GM23338 (cell line): ENCODE data around the gene IL1B. TPM values are rescaled to one million over a fixed set of nuclear protein-coding genes. Genes with fewer than 3 reads are reported as not detected.

ENCODE experiments used
- ATAC-seq: fragments of 200-7000 bp; cut with Tn5 transposase; 3 replicates; pipeline ENCODE4 v1.9.1; 2020
- DNase-seq: peaks from one replicate; pipeline ENCODE4 v3.0.0-alpha.2; 2015; ENCODE audit warnings: low spot score
- H2AFZ ChIP-seq: fragments of 200-600 bp; sonication (generic); 2 replicates; pipeline ENCODE4 v1.8.0; 2016; ENCODE audit warnings: antibody characterized with exemption, mild to moderate bottlenecking, moderate library complexity
- H3F3A ChIP-seq: fragments of 200-600 bp; sonication (generic); replicated peaks from 2 replicates; pipeline ENCODE4 v1.8.0; 2017; ENCODE audit warnings: antibody characterized with exemption, mixed run types, low read depth
- H3K27ac ChIP-seq: fragments of 200-600 bp; sonication (generic); 2 replicates; pipeline ENCODE4 v1.6.1; 2016; ENCODE audit warnings: low read depth
- H3K27me3 ChIP-seq: fragments of 200-600 bp; sonication (generic); 2 replicates; pipeline ENCODE4 v1.8.0; 2016; ENCODE audit warnings: mild to moderate bottlenecking, mixed run types, moderate library complexity; ENCODE audit not compliant: insufficient read depth
- H3K36me3 ChIP-seq: fragments of 200-600 bp; sonication (generic); 2 replicates; pipeline ENCODE4 v1.8.0; 2016; ENCODE audit warnings: mild to moderate bottlenecking; ENCODE audit not compliant: insufficient read depth
- H3K4me1 ChIP-seq: fragments of 200-600 bp; sonication (generic); 2 replicates; pipeline ENCODE4 v1.8.0; 2016; ENCODE audit warnings: mild to moderate bottlenecking, moderate library complexity; ENCODE audit not compliant: insufficient read depth
- H3K4me2 ChIP-seq: fragments of 200-600 bp; sonication (generic); 2 replicates; pipeline ENCODE4 v1.7.1; 2017; ENCODE audit warnings: mixed run types
- H3K4me3 ChIP-seq: fragments of 200-600 bp; sonication (generic); 2 replicates; pipeline ENCODE4 v1.6.1; 2016; ENCODE audit warnings: mixed run types
- H3K79me2 ChIP-seq: fragments of 200-600 bp; sonication (generic); replicated peaks from 2 replicates; pipeline ENCODE4 v1.8.0; 2017; ENCODE audit warnings: mild to moderate bottlenecking; ENCODE audit not compliant: insufficient read depth
- H3K9me2 ChIP-seq: fragments of 200-600 bp; sonication (generic); 2 replicates; pipeline ENCODE4 v1.8.0; 2017; ENCODE audit not compliant: insufficient read depth
- H4K20me1 ChIP-seq: fragments of 200-600 bp; sonication (generic); replicated peaks from 2 replicates; pipeline ENCODE4 v1.8.0; 2017; ENCODE audit warnings: mild to moderate bottlenecking; ENCODE audit not compliant: insufficient read depth
- H3K27ac Mint-ChIP-seq: 2 replicates; pipeline ENCODE4 v1.8.0; 2020; ENCODE audit warnings: inconsistent platforms, mild to moderate bottlenecking, moderate library complexity, mixed read lengths
- H3K27me3 Mint-ChIP-seq: 3 replicates; pipeline ENCODE4 v1.8.0; 2022; ENCODE audit warnings: low read depth, mild to moderate bottlenecking, moderate library complexity, mixed read lengths, inconsistent platforms; ENCODE audit not compliant: insufficient read depth, poor library complexity
- H3K36me3 Mint-ChIP-seq: 3 replicates; pipeline ENCODE4 v1.8.0; 2021; ENCODE audit warnings: low read depth, mild to moderate bottlenecking, inconsistent platforms, moderate library complexity, mixed read lengths
- H3K4me1 Mint-ChIP-seq: 3 replicates; pipeline ENCODE4 v1.8.0; 2020; ENCODE audit warnings: mild to moderate bottlenecking, inconsistent platforms, mixed read lengths
- H3K4me3 Mint-ChIP-seq: 3 replicates; pipeline ENCODE4 v1.8.0; 2021; ENCODE audit warnings: moderate library complexity, mild to moderate bottlenecking, inconsistent platforms, mixed read lengths
- H3K9me3 Mint-ChIP-seq: 3 replicates; pipeline ENCODE4 v1.8.0; 2020; ENCODE audit warnings: moderate library complexity, mild to moderate bottlenecking, inconsistent platforms, mixed read lengths
- CREB1 ChIP-seq: fragments of 250-450 bp; sonication (Bioruptor Pico); IDR thresholded peaks from 2 replicates; pipeline ENCODE4 v1.5.0; 2020; ENCODE audit warnings: low read depth, mild to moderate bottlenecking, moderate library complexity
- CTCF ChIP-seq, 2 experiments: fragments of 200-600 bp in 1 of 2; sonication (generic) in 1 of 2; conservative IDR thresholded peaks; 2 replicates each; pipeline versions ENCODE4 v1.5.1 to v1.6.1; 2016 to 2017; ENCODE audit warnings: antibody characterized with exemption in 2 of 2, low read depth in 2 of 2, mild to moderate bottlenecking in 2 of 2, moderate library complexity in 1 of 2
- ETS1 ChIP-seq: IDR thresholded peaks from 2 replicates; pipeline ENCODE4 v1.6.1; 2016; ENCODE audit warnings: antibody characterized with exemption
- EZH2 ChIP-seq: fragments of 200-600 bp; sonication (generic); IDR thresholded peaks from one replicate; pipeline ENCODE4 v1.8.0; 2017; ENCODE audit warnings: antibody characterized with exemption, mild to moderate bottlenecking, low read depth; ENCODE audit not compliant: unreplicated experiment
- EZH2phosphoT487 ChIP-seq: fragments of 200-600 bp; sonication (generic); IDR thresholded peaks from one replicate; pipeline ENCODE4 v1.8.1; 2018; ENCODE audit warnings: antibody characterized with exemption; ENCODE audit not compliant: unreplicated experiment
- JUNB ChIP-seq: IDR thresholded peaks from one replicate; pipeline ENCODE4 v1.6.1; 2016; ENCODE audit warnings: antibody characterized with exemption; ENCODE audit not compliant: unreplicated experiment
- NANOG ChIP-seq: IDR thresholded peaks from 2 replicates; pipeline ENCODE4 v1.6.1; 2016; ENCODE audit warnings: antibody characterized with exemption, borderline replicate concordance
- POLR2AphosphoS5 ChIP-seq: IDR thresholded peaks from 2 replicates; pipeline ENCODE4 v1.6.1; 2016; ENCODE audit warnings: antibody characterized with exemption, low read depth
- REST ChIP-seq: IDR thresholded peaks from one replicate; pipeline ENCODE4 v1.6.1; 2018; ENCODE audit warnings: antibody characterized with exemption; ENCODE audit not compliant: unreplicated experiment
- STAT1 ChIP-seq: IDR thresholded peaks from one replicate; pipeline ENCODE4 v1.6.1; 2016; ENCODE audit warnings: antibody characterized with exemption; ENCODE audit not compliant: unreplicated experiment
- ZNF114 ChIP-seq: fragments of 250-450 bp; sonication (Bioruptor Pico); IDR thresholded peaks from 2 replicates; pipeline ENCODE4 v1.5.0; 2020; ENCODE audit warnings: mild to moderate bottlenecking, moderate library complexity
- ZNF331 ChIP-seq: fragments of 250-450 bp; sonication (Bioruptor Pico); IDR thresholded peaks from 2 replicates; pipeline ENCODE4 v1.5.0; 2020; ENCODE audit warnings: low read depth, mild to moderate bottlenecking, moderate library complexity
- ZNF462 ChIP-seq: fragments of 250-450 bp; sonication (Bioruptor Pico); IDR thresholded peaks from 2 replicates; pipeline ENCODE4 v1.5.0; 2020; ENCODE audit warnings: mild to moderate bottlenecking, moderate library complexity
- polyA plus RNA-seq: library from polyadenylated mRNA; unstranded; fragments of >200 nt; fragmentation: Nextera tagmentation; extraction: Ambion mirVana; gene quantifications from 2 replicates; pipeline ENCODE4 v1.2.1, GENCODE V29; 2016
- total RNA-seq: library from RNA; depleted of rRNA; stranded (reverse); fragments of >200 nt; shearing (Covaris generic); gene quantifications from 2 replicates; pipeline ENCODE4 v1.2.3, GENCODE V29; 2014

The IL1B gene
- total and polyA plus RNA-seq, 2 experiments from 2014 or later = not detected

- Mint-ChIP-seq H3K9me3 (no peaks in the 10 kb centered on the region), H3K36me3 (no peaks in the 10 kb centered on the region), H3K27ac (no peak overlapping the region), H3K4me3 (no peak overlapping the region), H3K27me3 (peaks cover 1% of the 10 kb centered on the region), H3K4me1 (peaks cover 19% of the 10 kb centered on the region)
- no peaks in the 10 kb centered on the region for H3K27me3 ChIP-seq
- DNase-seq (no peak), ATAC-seq (no peak)
- no peak overlapping the region for H2AFZ ChIP-seq
- H4K20me1 ChIP-seq = no peaks in the 10 kb centered on the region
- no peaks in the 10 kb centered on the region for H3F3A ChIP-seq
- H3K9me2 ChIP-seq = peaks cover 7% of the 10 kb centered on the region; the same call in 1 of the 2 replicates
- no peak overlapping the region for H3K27ac ChIP-seq
- H3K36me3 ChIP-seq = no peaks in the 10 kb centered on the region
- H3K4me3 ChIP-seq = no peak overlapping the region
- no peak overlapping the region for H3K4me2 ChIP-seq
- TF ChIP-seq ETS1 (no peak), CTCF (conservative IDR thresholded peaks at IDR 0.05; ENCODE audit: low read depth in 2 of 2) (no peak), EZH2phosphoT487 (no peak), NANOG (no peak), ZNF114 (no peak), JUNB (no peak), STAT1 (no peak), ZNF331 (CRISPR knock-in tag) (no peak), ZNF462 (CRISPR knock-in tag) (no peak), CREB1 (CRISPR knock-in tag) (no peak), EZH2 (no peak), POLR2AphosphoS5 (no peak), REST (no peak)
- no peaks in the 10 kb centered on the region for H3K79me2 ChIP-seq
- H3K4me1 ChIP-seq = peaks cover 4% of the 10 kb centered on the region; the same call in 1 of the 2 replicates
Observed at GRCh38 chr2:112833976-112834375, 2.6 kb downstream of the IL1B start.
